Astrocyte of the cerebellum (primary cell): ENCODE results near the gene CACNA1E.

Experiments
- DNase-seq: peaks from one replicate; pipeline ENCODE4 v3.0.0-alpha.2; 2011; ENCODE audit warnings: low read depth
- H3K4me3 ChIP-seq: 2 replicates; pipeline ENCODE4 v1.5.1; 2011; ENCODE audit warnings: mild to moderate bottlenecking, low read depth, low read length, moderate library complexity
- CTCF ChIP-seq: IDR thresholded peaks from 2 replicates; pipeline ENCODE4 v1.5.1; 2012; ENCODE audit warnings: low read length, low read depth, moderate library complexity, mild to moderate bottlenecking; ENCODE audit errors: missing control alignments
- in situ Hi-C: cut with HindIII; loops from 2 replicates; pipeline ENCODE4 v1.10.0; 2017; ENCODE audit warnings: low sequenced_read_pairs

Gene CACNA1E

GRCh38 chr1:181445436-181445835 lies 37.9 kb upstream of the CACNA1E start:
- no peak for TF ChIP-seq CTCF
- H3K4me3 ChIP-seq = no peak overlapping the region
- no peak for DNase-seq
- in situ Hi-C loops = no loop called here

- DNase-seq = no peak
- H3K4me3 ChIP-seq = no peak overlapping the region
- in situ Hi-C loops = no loop called here
- TF ChIP-seq CTCF = no peak
Observed at GRCh38 chr1:181448461-181448860, 34.9 kb upstream of the CACNA1E start.

- in situ Hi-C loops = no loop called here
- no peak for TF ChIP-seq CTCF
- DNase-seq = no peak
- no peak overlapping the region for H3K4me3 ChIP-seq
Observed at GRCh38 chr1:181451661-181452230, 31.6 kb upstream of the CACNA1E start.

GRCh38 chr1:181452746-181453145 lies 30.6 kb upstream of the CACNA1E start:
- no peak for TF ChIP-seq CTCF
- H3K4me3 ChIP-seq = no peak overlapping the region
- in situ Hi-C loops = no loop called here
- DNase-seq = no peak

GRCh38 chr1:181453541-181454201 lies 29.6 kb upstream of the CACNA1E start:
- no peak overlapping the region for H3K4me3 ChIP-seq
- in situ Hi-C loops = no loop called here
- TF ChIP-seq CTCF = no peak
- no peak for DNase-seq

GRCh38 chr1:181456551-181456950 lies 26.8 kb upstream of the CACNA1E start:
- in situ Hi-C loops = no loop called here
- DNase-seq = no peak
- no peak for TF ChIP-seq CTCF
- no peak overlapping the region for H3K4me3 ChIP-seq
